ENCODE data around the gene TMPRSS13.
"Not testable (repeated sequence)": the region's sequence is repeated elsewhere in the genome, so short reads cannot be mapped to it uniquely, and the experiment has no call there.

- TF ChIP-seq, protein P1, sequence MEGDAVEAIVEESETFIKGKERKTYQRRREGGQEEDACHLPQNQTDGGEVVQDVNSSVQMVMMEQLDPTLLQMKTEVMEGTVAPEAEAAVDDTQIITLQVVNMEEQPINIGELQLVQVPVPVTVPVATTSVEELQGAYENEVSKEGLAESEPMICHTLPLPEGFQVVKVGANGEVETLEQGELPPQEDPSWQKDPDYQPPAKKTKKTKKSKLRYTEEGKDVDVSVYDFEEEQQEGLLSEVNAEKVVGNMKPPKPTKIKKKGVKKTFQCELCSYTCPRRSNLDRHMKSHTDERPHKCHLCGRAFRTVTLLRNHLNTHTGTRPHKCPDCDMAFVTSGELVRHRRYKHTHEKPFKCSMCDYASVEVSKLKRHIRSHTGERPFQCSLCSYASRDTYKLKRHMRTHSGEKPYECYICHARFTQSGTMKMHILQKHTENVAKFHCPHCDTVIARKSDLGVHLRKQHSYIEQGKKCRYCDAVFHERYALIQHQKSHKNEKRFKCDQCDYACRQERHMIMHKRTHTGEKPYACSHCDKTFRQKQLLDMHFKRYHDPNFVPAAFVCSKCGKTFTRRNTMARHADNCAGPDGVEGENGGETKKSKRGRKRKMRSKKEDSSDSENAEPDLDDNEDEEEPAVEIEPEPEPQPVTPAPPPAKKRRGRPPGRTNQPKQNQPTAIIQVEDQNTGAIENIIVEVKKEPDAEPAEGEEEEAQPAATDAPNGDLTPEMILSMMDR (IDR thresholded peaks at IDR 0.05; ENCODE audit: borderline replicate concordance, extremely low read depth, low read length, poor library complexity, severe bottlenecking) = not testable (repeated sequence)
- TF ChIP-seq EZH2 (IDR thresholded peaks at IDR 0.05; ENCODE audit: borderline replicate concordance, low read depth, low read length, severe bottlenecking) = not testable (repeated sequence)
Observed at GRCh38 chr11:117977612-117978264, 48.5 kb upstream of the TMPRSS13 start.
